GM19468 (cell line): ENCODE measurements around the gene TLX1.

Experiments
- ATAC-seq: cut with Tn5 transposase; IDR thresholded peaks from one replicate; pipeline ENCODE4 v1.9.1; 2021; ENCODE audit warnings: mild to moderate bottlenecking, moderate library complexity, moderate number of reproducible peaks; ENCODE audit not compliant: unreplicated experiment; ENCODE audit errors: extremely low read depth

TLX1 gene

DNA sequence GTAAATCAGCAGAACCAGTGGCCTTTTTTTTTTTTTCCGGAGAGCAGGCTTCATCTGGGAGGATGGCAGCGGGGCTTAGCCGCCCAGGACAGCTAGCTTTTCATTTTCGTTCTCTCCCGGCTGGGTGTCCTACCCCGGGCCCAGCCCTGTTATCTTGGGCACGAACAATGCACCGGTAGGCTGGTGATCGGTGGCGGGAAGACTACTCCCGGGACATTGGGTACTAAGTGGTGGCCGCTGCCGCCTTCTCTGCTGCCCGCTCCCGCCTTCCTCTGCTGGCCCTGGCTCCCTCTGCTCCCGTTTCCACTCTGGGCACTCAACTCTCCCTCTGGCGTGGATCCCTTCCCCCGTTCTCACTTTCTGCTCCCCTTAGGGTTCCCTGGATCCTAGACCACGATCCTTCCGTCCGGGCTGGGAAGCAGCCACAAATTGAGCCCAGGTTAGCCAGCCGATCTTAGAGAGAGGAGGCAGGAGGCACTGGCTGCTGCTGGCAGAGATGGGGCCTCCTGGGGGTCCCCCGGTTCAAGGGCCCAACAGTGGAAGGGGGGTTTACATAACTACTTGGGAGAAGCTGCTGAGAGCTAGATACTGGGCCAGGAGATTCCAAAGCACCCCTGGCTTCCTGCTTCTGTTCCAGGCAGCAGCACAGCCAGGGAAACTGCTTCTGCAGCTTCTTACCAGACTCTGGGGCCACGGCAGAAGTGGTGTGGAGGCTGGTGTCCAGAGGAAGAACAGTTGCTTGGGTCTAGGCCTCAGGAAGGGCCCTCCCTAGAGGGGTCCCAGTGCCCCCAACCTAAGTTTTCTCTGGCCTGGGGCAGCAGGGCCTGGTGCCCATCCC is 1.8 kb downstream of the TLX1 start:
- ATAC-seq = no peak

DNA sequence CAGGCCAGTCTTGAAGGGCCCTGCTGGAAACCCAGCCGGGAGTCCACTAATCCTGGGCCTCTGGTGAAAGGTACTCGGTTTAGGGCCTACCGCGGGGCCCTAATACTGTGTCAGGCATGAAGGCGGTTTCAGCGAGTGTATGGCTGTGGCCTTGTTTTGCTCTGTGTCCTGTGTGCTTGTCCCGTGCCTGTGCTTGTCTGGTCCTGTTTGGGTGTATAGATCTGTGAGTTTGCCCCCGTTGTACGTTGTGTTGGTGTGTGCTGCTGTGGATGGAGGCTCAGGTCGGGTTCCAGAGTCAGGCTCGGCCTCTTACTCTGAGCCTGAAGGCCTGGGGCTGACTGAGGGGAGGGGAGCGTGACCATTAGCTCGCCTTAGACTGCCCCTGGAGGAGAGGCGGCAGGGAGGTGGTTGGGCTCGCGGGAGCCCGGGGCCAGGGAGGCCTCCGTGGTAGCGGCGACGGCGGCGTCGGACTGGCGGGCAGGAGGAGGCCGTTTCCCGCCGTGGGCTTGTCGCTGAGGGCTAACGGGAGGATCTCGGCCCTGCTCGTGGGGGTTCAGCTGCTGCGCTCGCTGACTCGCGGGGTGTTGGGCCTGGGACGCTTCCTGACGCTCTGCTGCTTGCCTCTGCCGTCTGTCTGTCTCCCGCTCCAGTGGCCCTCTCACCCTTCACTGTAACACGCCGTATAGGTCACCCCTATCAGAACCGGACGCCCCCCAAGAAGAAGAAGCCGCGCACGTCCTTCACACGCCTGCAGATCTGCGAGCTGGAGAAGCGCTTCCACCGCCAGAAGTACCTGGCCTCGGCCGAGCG is 2.6 kb downstream of the TLX1 start:
- no peak for ATAC-seq

DNA sequence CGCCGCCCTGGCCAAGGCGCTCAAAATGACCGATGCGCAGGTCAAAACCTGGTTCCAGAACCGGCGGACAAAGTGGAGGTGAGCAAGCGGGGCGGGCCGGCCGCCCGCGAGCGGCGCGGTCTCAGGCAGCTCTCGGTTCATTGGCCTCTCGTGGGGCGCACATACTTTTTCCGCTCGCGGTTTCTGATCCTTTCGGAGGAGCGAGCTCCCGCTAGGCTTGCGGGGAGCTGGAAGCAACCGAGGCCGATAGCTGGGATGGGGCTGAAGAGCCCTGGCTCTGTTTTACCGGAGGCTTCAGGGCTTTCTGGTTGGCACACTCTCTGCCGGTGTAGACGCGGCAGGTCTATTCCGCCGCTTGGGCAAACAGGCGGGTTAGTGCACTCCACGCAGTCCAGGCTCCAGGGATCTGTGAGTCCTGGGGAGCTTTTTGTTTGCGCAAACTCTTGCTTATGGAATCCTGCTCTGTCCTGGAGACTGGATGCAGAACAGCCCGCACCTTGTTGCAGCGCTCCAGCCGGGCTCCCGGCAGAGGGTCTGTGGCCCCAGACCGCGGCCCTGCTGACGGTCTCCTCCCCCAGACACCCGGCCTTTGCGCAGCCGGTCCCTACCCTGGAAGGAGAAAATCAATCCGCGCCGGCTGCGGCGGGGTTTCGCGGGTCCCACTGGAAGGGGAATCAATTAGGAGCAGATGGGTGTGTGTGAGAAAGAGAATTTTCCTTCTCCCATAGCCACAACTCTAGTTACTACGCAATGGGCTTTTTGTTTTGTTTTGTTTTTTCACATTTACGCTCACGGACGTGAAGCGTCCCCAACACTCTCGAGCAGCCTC is 3.4 kb downstream of the TLX1 start:
- no peak for ATAC-seq

DNA sequence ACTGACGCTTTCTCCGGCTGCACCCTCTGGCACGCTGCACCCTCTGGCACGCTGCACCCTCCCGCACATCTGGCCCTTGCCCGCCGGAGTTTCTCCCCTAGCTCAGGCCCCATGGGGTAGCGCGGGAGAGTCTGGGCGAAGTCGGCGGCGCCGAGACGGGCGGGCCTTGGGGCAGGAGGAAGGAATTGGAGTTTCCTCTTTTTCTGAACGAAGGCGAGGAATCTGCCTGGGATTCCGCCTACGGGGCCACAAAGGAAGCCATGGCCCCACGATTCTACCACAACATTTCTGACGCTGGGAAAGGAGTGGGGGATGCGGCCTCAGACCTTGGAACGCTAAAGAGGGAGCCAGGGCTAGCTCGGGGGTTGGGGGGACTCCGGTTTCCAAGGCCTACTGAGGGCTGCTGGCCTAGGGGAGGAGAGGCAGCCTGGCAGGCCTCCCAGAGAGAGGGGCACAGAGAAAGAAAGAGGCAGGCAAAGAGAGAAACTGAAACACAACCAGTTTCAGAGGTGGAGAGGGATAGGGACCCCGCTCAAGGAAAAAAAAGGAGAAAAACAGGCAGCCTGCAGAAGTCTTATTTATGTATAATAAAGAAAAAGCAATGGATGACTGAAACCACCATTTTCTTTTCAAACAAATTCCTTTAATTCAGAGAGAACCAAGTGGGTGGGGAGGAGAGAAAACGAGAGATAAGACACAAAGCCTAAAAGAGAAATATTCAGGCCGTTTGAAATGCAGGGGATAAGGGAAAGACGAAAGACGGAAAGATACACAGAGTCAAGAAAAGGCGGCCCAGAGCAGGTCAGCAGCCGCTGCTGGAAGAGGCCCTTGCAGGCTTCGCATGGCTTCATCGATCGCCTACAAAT is 4.3 kb downstream of the TLX1 start:
- ATAC-seq = no peak

DNA sequence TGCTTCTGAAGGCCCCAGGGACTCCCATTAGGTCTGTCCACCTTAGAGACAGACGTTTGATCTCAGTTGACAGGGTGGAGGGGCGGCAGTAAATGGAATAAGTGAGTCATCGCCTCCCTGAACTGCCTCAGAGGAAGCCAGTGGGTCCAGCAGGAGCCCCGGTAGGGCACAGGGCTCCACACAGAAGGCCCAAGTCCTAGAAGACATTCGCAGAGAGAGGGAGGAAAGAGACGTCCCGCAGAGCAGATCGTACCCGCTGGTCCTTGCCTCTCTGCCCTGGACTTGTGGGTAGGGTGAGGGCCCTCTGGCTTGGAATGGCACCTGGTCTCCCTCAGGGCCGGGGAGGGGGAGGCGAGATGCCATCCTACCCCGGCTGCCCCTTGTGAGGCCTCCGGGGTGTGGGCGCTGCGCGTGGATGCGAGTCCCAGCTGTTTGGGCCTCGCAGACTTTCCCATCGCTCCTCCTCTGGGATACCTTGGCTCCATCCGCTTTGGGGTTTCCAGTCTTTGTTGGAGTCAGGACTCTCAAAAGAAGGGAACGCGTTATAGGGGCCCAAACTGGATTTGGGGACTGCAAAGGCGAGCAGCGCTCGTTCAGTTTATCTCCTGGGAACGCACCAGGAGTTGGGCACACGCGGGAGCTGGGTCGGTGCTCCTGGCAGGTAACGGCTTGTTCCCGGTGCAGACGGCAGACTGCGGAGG is 5.1 kb downstream of the TLX1 start:
- no peak for ATAC-seq

DNA sequence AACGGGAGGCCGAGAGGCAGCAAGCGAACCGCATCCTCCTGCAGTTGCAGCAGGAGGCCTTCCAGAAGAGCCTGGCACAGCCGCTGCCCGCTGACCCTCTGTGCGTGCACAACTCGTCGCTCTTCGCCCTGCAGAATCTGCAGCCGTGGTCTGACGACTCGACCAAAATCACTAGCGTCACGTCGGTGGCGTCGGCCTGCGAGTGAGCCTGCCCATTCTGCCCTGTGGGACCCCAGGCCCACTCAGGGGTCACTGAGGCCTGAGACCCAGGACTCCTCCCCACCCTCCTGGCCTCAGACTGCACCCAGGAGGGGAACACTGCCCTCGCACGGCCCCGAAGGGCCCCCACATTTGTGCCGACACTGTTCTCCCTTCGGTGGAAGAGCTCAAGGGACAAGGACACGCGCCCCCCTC is 5.6 kb downstream of the TLX1 start:
- ATAC-seq = no peak

DNA sequence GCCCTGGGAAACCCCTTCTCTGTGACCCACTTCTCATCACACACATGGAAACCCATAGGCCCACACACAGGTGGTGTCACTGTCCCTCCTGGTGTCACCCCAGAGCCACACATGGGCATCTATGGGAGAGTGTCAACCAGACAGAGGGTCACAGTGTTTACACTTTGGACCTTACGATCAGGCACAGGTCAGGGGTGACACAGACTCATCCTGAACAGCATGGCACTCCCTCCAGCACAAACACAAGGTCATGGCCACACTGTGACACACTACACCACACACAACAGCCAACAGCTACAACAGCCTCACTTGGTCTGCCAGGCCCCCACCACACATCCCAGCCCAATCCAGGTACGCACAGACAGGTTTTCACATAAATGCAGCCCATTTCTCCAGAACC is 6.2 kb downstream of the TLX1 start:
- ATAC-seq = no peak

DNA sequence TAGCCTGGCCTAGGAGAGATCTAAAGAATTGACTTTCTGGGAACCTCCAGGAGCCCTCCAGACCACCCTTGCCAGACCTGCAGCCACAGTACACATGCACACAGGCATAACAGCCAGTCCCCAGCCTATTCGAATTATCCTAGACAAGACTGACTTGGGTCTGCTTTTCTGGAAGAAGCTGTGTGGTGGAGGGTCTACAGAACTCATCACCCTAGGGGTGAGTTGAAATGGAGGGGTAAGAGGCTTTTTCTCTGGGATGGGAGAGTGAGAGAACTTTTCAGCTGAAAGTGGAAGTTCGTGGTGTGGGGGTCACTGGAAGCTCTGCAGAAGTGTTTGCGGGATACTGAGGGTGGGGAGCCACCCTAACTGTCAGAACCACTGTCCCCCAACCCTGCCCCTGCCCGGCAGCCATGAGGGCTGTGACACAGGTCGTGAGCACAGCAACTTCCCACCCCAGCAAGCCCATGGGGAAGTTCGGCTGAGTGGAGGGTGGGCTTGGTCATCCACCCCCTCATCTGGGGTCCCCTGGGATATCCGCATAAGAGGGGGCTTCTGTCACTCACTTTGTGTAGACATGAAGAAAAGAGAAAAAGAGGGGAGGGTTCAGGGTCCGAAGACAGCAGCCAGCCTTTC is 7.8 kb downstream of the TLX1 start:
- ATAC-seq = no peak

DNA sequence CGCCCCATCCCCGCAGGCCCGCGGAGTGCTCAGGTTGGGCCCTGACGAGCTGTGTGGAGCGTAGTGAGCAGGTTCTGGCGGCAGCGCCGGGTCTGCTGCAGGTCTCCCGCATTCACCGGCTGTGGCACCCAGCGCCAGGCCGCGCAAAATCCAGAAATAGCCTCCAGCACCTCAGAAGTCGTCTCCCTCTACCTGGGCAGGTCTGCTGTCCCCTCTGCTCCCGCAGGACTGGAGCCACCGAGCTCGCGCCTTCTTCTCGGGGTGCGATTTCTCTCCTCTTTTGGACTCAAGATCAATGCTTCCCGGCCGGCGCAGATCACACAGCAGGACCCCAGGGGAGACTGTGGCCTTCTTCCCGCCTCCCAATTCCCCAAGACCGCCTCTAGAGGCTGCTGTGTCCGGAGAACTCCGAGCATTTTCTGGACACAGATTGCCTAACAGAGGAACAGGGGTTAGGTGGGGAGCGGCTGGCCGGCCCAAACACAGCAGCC is 8.4 kb downstream of the TLX1 start:
- no peak for ATAC-seq

DNA sequence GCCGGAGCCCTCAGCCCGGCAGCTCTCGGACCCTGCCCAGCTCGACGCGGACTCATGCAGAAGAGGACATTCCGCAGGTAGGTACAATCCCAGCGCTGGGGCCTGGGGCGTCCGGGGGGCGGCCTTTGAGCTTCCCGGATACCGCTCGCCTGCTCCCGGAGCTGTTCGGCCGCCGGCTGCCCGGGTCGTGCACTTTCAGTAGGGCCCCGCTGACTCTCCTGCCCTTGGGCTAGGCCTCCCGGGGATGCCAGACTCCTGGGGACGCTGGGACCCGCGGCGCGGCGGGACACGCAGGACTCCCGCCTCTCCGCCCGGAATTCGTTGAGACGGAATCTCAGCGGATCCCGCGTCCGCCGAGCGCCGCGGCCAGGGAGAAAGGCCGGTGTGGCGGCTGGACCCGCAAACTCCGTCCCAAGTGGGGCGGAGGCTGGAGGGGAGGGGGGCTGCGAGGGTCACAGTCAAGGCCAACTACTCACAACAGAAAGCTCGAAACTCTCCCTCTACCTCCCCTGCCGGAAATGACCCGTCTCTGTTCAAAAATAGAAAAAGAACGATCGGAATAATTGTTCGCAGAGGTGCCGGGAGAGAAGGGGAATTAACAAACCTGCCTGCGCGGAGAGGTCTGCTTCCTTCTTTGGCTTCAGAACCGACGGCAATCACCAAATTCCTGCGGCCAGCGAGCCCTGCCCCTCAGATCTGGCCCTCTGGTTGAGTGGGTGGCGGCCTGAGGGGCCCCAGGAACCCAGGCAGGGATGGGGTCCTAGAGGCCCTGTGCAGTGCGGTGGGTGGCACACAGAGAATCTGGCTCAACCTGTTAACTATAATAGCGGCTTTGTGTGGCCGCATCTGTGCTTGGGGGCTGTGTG is 9.2 kb downstream of the TLX1 start:
- ATAC-seq = no peak

DNA sequence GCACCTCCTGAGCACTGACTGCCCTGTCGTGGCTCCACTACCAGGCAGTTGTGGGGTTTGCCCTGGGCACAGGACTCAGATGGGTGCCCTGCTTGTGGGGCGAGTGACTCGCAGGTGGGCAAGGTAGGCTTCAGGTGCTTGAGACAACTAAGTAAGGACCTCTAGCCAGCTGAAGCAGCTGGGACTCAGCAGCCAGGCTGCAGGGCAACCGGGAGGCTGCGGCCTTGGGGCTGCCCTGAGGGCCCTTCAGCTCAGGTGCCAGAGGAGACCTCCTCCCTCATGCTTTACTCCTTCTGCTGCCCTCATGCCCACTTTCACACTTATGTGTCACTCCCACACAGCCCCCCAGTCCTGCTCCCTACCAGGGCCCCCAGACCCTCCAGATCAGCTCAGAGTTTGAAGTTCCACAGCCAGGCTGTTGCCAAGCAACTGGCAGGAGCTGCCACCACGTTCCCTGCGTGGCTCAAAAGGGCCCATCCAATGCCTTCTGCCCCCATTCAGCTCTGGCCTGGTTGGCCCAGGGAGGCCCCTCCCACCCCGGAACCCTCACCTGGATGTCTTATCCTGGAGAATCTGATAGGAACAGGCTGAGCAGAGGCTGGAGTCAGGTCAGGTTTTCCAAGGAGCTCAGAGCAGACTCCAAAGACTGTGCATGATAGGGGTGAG is 10.0 kb downstream of the TLX1 start:
- ATAC-seq = no peak

DNA sequence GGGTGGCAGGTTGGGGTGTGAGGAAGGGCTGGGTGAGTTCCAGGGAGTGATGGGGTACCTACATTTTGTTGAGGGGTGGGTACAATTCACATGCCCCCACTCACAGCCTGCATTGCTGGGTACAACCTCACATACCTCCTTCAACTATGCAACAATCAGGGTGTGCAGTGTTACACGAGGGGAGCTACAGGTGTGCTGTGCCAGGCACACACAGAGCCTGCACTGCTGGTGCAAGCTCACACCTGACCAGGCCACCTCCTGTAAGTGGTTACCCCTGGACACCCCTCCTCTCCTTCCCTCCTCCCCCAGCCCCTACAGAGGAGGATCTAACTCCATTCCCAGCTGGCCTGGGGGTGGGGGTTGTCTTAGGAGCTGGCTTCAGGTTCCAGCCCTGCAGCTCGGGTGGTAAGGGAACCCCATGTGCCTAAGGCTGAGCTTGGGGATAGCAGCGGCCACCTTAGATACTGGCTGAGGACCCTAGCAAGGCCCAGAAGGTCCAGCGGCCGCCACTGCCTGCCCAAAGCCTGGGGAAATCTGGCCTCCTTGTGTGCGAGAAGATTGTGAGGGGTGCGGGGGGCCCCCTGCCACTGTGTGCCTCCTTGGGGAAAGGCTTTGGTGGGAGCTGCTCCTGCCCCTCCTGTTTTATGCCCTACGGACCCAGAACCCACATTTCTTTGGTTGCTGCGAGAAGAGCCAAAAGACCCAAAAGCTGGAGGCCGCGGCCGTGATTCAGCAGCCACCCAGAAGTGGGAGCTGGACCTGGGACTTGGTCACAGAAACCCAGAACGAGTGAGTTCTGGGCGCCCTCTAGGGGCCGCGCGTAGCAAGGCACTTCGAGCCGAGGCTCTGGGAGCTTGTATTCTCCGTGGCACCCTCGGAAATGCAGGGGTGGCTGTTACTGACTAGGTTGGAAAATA is 10.8 kb downstream of the TLX1 start:
- ATAC-seq = no peak

DNA sequence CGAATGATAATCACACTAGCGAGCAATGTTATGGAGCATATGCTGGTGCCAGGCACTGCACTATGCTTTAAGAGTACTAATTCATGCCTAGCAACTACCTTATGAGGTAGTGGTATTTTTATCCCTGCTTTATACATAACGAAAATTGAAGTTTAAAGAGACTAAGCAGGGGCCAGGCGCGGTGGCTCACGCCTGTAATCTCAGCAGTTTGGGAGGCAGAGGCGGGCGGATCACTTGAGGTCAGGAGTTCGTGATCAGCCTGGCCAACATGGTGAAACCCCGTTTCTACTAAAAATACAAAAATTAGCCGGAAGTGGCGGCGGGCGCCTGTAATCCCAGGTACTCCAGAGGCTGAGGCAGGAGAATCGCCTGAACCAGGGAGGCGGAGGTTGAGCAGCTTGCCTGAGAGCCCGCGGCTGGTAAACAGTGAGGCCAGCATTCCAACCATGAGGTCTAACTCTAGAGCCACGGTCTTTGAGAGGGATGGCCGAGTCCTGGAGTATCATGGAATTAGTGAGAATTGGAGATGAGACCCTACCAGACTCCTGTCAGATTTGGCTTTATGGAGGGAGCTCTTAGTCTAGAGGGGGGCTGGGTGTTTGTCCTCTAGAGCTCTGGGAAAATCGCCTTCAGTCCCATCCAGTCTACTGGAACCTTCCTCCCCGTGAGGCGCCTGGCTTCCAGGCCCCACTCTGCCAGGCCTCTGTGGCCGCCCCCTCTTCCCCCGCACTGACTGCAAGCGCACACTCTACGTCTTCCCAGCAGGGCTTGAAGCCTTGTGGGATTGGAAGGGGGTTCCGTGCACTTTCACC is 11.6 kb downstream of the TLX1 start:
- no peak for ATAC-seq

DNA sequence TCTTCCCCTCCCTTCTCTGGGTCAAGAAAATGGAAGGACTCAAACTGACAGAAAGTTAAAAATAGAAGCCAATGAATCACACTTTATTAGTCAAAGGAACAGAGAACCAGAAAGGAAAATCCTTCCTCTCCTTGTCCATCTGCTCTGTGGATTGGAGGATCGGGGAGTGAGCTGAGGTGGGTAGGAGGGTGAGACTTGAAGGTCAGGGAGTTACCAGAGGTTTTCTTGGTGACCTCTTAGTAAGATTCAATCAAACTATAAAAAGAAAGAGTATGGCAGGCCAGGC is 12.2 kb downstream of the TLX1 start:
- no peak for ATAC-seq

DNA sequence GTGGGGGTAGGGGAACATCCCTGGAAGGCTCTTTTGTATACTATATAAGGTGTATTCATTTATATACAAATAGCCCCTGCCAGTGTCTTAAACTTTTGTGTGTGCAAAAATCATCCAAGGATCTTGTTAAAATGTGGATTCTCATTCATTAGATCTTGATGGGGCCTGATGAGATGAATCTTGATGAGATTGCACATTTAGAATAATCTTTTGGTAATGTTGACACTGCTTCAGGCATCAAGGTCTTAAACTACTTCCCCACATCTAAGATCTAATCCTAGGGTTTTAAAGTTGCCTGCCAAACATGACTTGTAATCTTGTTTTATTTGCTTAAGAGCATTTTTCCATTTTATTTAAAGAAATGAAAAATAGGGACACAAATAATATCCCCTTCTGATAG is 13.0 kb downstream of the TLX1 start:
- ATAC-seq = no peak

DNA sequence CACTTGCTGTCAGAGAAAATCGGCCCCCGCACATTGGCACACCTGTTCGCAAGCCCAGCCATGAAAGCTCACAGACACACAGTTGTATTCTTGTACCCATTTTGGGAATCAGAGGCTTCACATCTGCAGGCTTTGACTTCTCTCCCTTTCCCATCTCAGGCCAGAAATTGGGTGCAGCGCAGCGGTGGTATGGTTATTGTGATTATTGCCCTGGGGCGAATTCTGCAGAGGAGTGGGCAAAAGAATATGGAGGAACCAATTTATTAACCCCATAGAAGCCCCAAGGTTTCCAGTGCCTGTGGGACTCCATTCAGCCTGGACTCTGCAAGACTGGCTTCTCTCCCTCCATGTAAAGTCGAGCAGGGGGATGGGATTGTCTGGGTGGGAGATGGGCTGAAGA is 14.0 kb downstream of the TLX1 start:
- no peak for ATAC-seq
